OCI-LY3 (cell line): Measurements from ENCODE around the gene PPFIA2.
"Not testable (repeated sequence)": the region's sequence is repeated elsewhere in the genome, so short reads cannot be mapped to it uniquely, and the experiment has no call there.

Experiments used
- H2AFZ ChIP-seq: fragments of 200-600, 300-600 bp; shearing (Covaris generic); 2 replicates; pipeline ENCODE4 v1.6.0; 2014; ENCODE audit warnings: antibody characterized with exemption, low read depth, low read length
- H3K27ac ChIP-seq: fragments of 200-600, 300-600 bp; sonication (generic); 2 replicates; pipeline ENCODE4 v1.5.1; 2014; ENCODE audit warnings: mild to moderate bottlenecking, low read length, moderate library complexity, mixed read lengths
- H3K27me3 ChIP-seq: fragments of 200-600, 300-600 bp; sonication (generic); 2 replicates; pipeline ENCODE4 v1.6.1; 2014; ENCODE audit warnings: low read depth, low read length, mixed read lengths
- H3K36me3 ChIP-seq: fragments of 200-600, 300-600 bp; sonication (generic); replicated peaks from 2 replicates; pipeline ENCODE3; 2014; ENCODE audit warnings: low read depth, low read length, mixed read lengths
- H3K4me1 ChIP-seq: fragments of 300-600, 200-600 bp; sonication (generic); 2 replicates; pipeline ENCODE4 v1.6.1; 2014; ENCODE audit warnings: low read length, mixed read lengths
- H3K4me2 ChIP-seq: fragments of 200-600, 300-600 bp; sonication (generic); 2 replicates; pipeline ENCODE4 v1.6.1; 2014; ENCODE audit warnings: low read length, mixed read lengths
- H3K4me3 ChIP-seq: fragments of 300-600, 200-600 bp; sonication (generic); 2 replicates; pipeline ENCODE4 v1.5.1; 2014; ENCODE audit warnings: antibody characterized with exemption, mild to moderate bottlenecking, low read length, moderate library complexity
- H3K79me2 ChIP-seq: fragments of 300-600, 200-600 bp; shearing (Covaris generic); 2 replicates; pipeline ENCODE4 v1.6.1; 2014; ENCODE audit warnings: mild to moderate bottlenecking, low read length, mixed read lengths
- H3K9ac ChIP-seq: fragments of 300-600, 200-600 bp; shearing (Covaris generic); 2 replicates; pipeline ENCODE4 v1.6.0; 2014; ENCODE audit warnings: mild to moderate bottlenecking, low read length, moderate library complexity
- H3K9me3 ChIP-seq: fragments of 200-600, 300-600 bp; shearing (Covaris generic); 2 replicates; pipeline ENCODE4 v1.6.1; 2014; ENCODE audit warnings: low read length, mixed read lengths; ENCODE audit not compliant: insufficient read depth
- H4K20me1 ChIP-seq: fragments of 200-600, 300-600 bp; sonication (generic); 2 replicates; pipeline ENCODE4 v1.6.1; 2016; ENCODE audit warnings: low read length, mixed read lengths; ENCODE audit not compliant: insufficient read depth
- CTCF ChIP-seq: fragments of 200-600, 300-600 bp; sonication (generic); IDR thresholded peaks from 2 replicates; pipeline ENCODE4 v1.5.1; 2014; ENCODE audit warnings: antibody characterized with exemption, low read length, low read depth
- EZH2phosphoT487 ChIP-seq: fragments of 200-600 bp; shearing (Covaris generic); IDR thresholded peaks from 2 replicates; pipeline ENCODE4 v1.6.1; 2018; ENCODE audit warnings: antibody characterized with exemption, mixed run types, low read depth

PPFIA2 gene

GRCh38 chr12:81221681-81222080 lies 537.5 kb downstream of the PPFIA2 start:
- Histone ChIP-seq H3K36me3 (no peaks in the 10 kb centered on the region), H3K27me3 (no peaks in the 10 kb centered on the region), H3K9me3 (no peaks in the 10 kb centered on the region), H3K79me2 (no peaks in the 10 kb centered on the region), H2AFZ (no peak overlapping the region), H3K9ac (no peak overlapping the region), H3K4me2 (no peak overlapping the region), H4K20me1 (no peaks in the 10 kb centered on the region), H3K4me1 (no peaks in the 10 kb centered on the region), H3K4me3 (no peak overlapping the region), H3K27ac (no peak overlapping the region)
- no peak for TF ChIP-seq CTCF
- TF ChIP-seq EZH2phosphoT487 = no peak

- H3K4me1 ChIP-seq = no peaks in the 10 kb centered on the region
- H3K9ac ChIP-seq = no peak overlapping the region
- H3K9me3 ChIP-seq = no peaks in the 10 kb centered on the region
- H3K27me3 ChIP-seq = no peaks in the 10 kb centered on the region
- H2AFZ ChIP-seq = no peak overlapping the region
- H3K4me2 ChIP-seq = no peak overlapping the region
- H3K4me3 ChIP-seq = no peak overlapping the region
- no peaks in the 10 kb centered on the region for H4K20me1 ChIP-seq
- H3K36me3 ChIP-seq = no peaks in the 10 kb centered on the region
- no peak for TF ChIP-seq EZH2phosphoT487
- no peak for TF ChIP-seq CTCF
- H3K79me2 ChIP-seq = no peaks in the 10 kb centered on the region
- no peak overlapping the region for H3K27ac ChIP-seq
These were observed 542.4 kb downstream of the PPFIA2 start for GRCh38 chr12:81216739-81217138.

- no peaks in the 10 kb centered on the region for H4K20me1 ChIP-seq
- no peaks in the 10 kb centered on the region for H3K36me3 ChIP-seq
- H3K27me3 ChIP-seq = no peaks in the 10 kb centered on the region
- no peak overlapping the region for H3K9ac ChIP-seq
- no peaks in the 10 kb centered on the region for H3K4me1 ChIP-seq
- H3K79me2 ChIP-seq = no peaks in the 10 kb centered on the region
- no peak overlapping the region for H3K4me3 ChIP-seq
- H3K27ac ChIP-seq = no peak overlapping the region
- H3K9me3 ChIP-seq = no peaks in the 10 kb centered on the region
- no peak overlapping the region for H2AFZ ChIP-seq
- H3K4me2 ChIP-seq = no peak overlapping the region
- no peak for TF ChIP-seq CTCF
- TF ChIP-seq EZH2phosphoT487 = no peak
These were observed 546.0 kb downstream of the PPFIA2 start for GRCh38 chr12:81212996-81213696.

- Histone ChIP-seq H3K27me3 (no peaks in the 10 kb centered on the region), H3K36me3 (no peaks in the 10 kb centered on the region), H3K9ac (no peak overlapping the region), H3K79me2 (no peaks in the 10 kb centered on the region), H3K9me3 (no peaks in the 10 kb centered on the region), H4K20me1 (no peaks in the 10 kb centered on the region), H3K4me1 (no peaks in the 10 kb centered on the region), H3K27ac (no peak overlapping the region), H3K4me2 (no peak overlapping the region), H2AFZ (no peak overlapping the region), H3K4me3 (no peak overlapping the region)
- TF ChIP-seq EZH2phosphoT487 = no peak
- TF ChIP-seq CTCF = no peak
These were observed 547.8 kb downstream of the PPFIA2 start for GRCh38 chr12:81211306-81211705.

GRCh38 chr12:81209772-81210225 lies 549.4 kb downstream of the PPFIA2 start:
- not testable (repeated sequence) for H3K9ac ChIP-seq, H3K4me1 ChIP-seq, H3K27me3 ChIP-seq, H3K4me2 ChIP-seq, H2AFZ ChIP-seq, H3K36me3 ChIP-seq, H3K4me3 ChIP-seq, H3K79me2 ChIP-seq, H4K20me1 ChIP-seq, H3K9me3 ChIP-seq, H3K27ac ChIP-seq
